Calu3 (cell line): ENCODE measurements around the gene GPR83. TPM values are rescaled to one million over a fixed set of nuclear protein-coding genes. Genes with fewer than 3 reads are reported as not detected.
"Not testable (repeated sequence)": the region's sequence is repeated elsewhere in the genome, so short reads cannot be mapped to it uniquely, and the experiment has no call there.

ENCODE experiments used
- BruUV-seq: library from RNA; stranded (reverse); fragments of 400-500 nt; replicated peaks from 2 replicates; lab custom pipeline; 2021; lab: Mats Ljungman, UMichigan
- CTCF ChIA-PET: fragments of 300-600 bp; sonication (Branson Sonifier 250); formaldehyde crosslinking; loops from one replicate; lab custom pipeline; 2022; ENCODE audit warnings: antibody characterized with exemption; lab: Charles Lee
- DNase-seq: peaks from one replicate; pipeline ENCODE4 v3.0.0; 2022
- H3K27ac Mint-ChIP-seq: one replicate; pipeline ENCODE4 v1.8.0; 2022; ENCODE audit warnings: mixed read lengths; ENCODE audit not compliant: unreplicated experiment
- H3K27me3 Mint-ChIP-seq: one replicate; pipeline ENCODE4 v1.8.0; 2022; ENCODE audit warnings: mixed read lengths; ENCODE audit not compliant: unreplicated experiment
- H3K36me3 Mint-ChIP-seq: one replicate; pipeline ENCODE4 v1.8.0; 2022; ENCODE audit warnings: mild to moderate bottlenecking, moderate library complexity, mixed read lengths; ENCODE audit not compliant: insufficient read depth, unreplicated experiment
- H3K4me1 Mint-ChIP-seq: one replicate; pipeline ENCODE4 v1.8.0; 2022; ENCODE audit warnings: mild to moderate bottlenecking, low read depth, mixed read lengths; ENCODE audit not compliant: unreplicated experiment
- H3K4me3 Mint-ChIP-seq: one replicate; pipeline ENCODE4 v1.8.0; 2022; ENCODE audit warnings: mild to moderate bottlenecking, low read depth, moderate library complexity, mixed read lengths; ENCODE audit not compliant: unreplicated experiment
- H3K9me3 Mint-ChIP-seq: one replicate; pipeline ENCODE4 v1.8.0; 2022; ENCODE audit warnings: low read depth, mixed read lengths; ENCODE audit not compliant: unreplicated experiment
- intact Hi-C: fragments of 100-400 bp; cut with micrococcal nuclease; formaldehyde crosslinking; loops from one replicate; pipeline ENCODE4 v1.10.0; 2022; ENCODE audit not compliant: unreplicated experiment
- total RNA-seq: library from RNA; stranded (reverse); gene quantifications from 2 replicates; pipeline ENCODE4 v1.2.3, GENCODE V29; 2022
- TF ChIP-seq, protein P1 (sequence below): fragments of 200-600 bp; IDR thresholded peaks from one replicate; pipeline ENCODE4 v1.8.0; 2022; ENCODE audit warnings: antibody characterized with exemption; ENCODE audit not compliant: unreplicated experiment

GPR83 gene
- total RNA-seq, 1 experiment from 2014 or later: 0.19 TPM

DNA sequence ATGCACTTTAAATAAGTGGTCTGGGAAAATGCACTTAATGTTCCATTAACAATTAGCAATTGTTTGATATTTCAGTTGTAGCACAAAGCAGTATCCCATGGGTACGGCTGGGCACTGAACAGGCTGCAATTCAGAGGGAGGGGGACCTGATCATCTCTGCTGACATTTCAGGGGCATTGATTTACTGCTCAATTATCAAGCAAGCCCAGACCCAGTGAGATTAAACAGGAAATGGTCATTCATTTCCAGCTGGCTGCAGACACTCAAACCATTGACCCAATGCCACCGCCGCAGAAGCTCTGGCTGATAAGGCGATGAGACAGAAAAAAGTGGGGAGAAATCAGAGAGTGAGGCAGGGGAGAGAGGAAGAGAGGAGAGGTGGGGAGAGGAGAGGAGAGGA lies 1.2 kb downstream of the GPR83 start:
- Mint-ChIP-seq H3K27me3 (peaks cover 72% of the 10 kb centered on the region), H3K4me1 (peaks cover 10% of the 10 kb centered on the region), H3K27ac (no peak overlapping the region), H3K36me3 (no peaks in the 10 kb centered on the region), H3K9me3 (no peaks in the 10 kb centered on the region), H3K4me3 (peak overlapping the region; percentile 40)
- DNase-seq: no peak
- no TSS peak for BruUV-seq
- intact Hi-C loops: no loop called here
- CTCF ChIA-PET: no interaction called here
- TF ChIP-seq, protein P1, sequence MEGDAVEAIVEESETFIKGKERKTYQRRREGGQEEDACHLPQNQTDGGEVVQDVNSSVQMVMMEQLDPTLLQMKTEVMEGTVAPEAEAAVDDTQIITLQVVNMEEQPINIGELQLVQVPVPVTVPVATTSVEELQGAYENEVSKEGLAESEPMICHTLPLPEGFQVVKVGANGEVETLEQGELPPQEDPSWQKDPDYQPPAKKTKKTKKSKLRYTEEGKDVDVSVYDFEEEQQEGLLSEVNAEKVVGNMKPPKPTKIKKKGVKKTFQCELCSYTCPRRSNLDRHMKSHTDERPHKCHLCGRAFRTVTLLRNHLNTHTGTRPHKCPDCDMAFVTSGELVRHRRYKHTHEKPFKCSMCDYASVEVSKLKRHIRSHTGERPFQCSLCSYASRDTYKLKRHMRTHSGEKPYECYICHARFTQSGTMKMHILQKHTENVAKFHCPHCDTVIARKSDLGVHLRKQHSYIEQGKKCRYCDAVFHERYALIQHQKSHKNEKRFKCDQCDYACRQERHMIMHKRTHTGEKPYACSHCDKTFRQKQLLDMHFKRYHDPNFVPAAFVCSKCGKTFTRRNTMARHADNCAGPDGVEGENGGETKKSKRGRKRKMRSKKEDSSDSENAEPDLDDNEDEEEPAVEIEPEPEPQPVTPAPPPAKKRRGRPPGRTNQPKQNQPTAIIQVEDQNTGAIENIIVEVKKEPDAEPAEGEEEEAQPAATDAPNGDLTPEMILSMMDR: no peak

- Mint-ChIP-seq H3K27me3 (peaks cover 79% of the 10 kb centered on the region), H3K4me3 (no peak overlapping the region), H3K4me1 (peaks cover 10% of the 10 kb centered on the region), H3K36me3 (no peaks in the 10 kb centered on the region), H3K9me3 (no peaks in the 10 kb centered on the region), H3K27ac (no peak overlapping the region)
- DNase-seq: no peak
- TF ChIP-seq, protein P1: no peak
- intact Hi-C loops: no loop called here
- BruUV-seq: no TSS peak
- CTCF ChIA-PET: no interaction called here
Observed at GRCh38 chr11:94398101-94398500, 3.1 kb downstream of the GPR83 start.

GRCh38 chr11:94396282-94396681 lies 4.9 kb downstream of the GPR83 start:
- TF ChIP-seq, protein P1: no peak
- intact Hi-C loops: no loop called here
- no TSS peak for BruUV-seq

DNA sequence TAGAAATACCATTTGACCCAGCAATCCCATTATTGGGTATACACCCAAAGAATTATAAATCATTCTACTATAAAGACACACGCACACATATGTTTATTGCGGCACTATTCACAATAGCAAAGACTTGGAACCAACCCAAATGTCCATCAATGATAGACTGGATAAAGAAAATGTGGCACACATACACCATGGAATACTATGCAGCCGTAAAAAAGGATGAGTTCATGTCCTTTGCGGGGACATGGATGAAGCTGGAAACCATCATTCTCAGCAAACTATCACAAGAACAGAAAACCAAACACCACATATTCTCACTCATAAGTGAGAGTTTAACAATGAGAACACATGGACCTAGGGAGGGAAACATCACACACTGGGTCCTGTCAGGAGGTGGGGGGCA lies 9.3 kb downstream of the GPR83 start:
- CTCF ChIA-PET, H3K9me3 Mint-ChIP-seq, DNase-seq, H3K4me1 Mint-ChIP-seq, intact Hi-C loops, H3K4me3 Mint-ChIP-seq, H3K36me3 Mint-ChIP-seq, H3K27ac Mint-ChIP-seq, BruUV-seq: not testable (repeated sequence)
- peaks cover 30% of the 10 kb centered on the region for H3K27me3 Mint-ChIP-seq

More at GRCh38 chr11:94396282-94396681, 4.9 kb downstream of the GPR83 start:
- Mint-ChIP-seq H3K36me3 (no peaks in the 10 kb centered on the region), H3K9me3 (no peaks in the 10 kb centered on the region), H3K27me3 (peaks cover 65% of the 10 kb centered on the region), H3K27ac (no peak overlapping the region), H3K4me1 (peaks cover 10% of the 10 kb centered on the region), H3K4me3 (no peak overlapping the region)
- no peak for DNase-seq
- CTCF ChIA-PET: interaction anchor here (0.7 kb wide), 1 partner anchor 100 kb away, joined by 3 read pairs; no protein-coding TSS in a partner anchor

DNA sequence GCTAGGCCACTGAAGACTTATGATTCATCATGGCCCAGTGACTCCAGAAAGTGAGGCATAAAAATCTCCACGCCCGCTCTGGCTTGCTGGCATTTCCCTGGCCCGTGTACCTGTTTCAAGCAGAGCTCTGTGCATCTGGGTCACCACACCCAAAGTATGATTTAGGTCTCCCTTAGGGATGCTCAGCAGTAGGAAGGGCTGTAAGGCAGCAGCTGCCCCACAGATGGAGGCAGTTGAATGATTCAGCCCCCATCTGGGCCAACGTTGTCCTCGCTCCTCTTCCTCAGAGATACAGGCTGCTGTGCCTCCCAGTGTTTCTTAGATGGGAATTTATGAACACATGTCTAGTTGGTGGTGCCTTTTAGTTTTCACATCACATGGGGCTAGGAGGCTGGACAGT lies 21.6 kb downstream of the GPR83 start:
- Mint-ChIP-seq H3K4me1 (no peaks in the 10 kb centered on the region), H3K4me3 (no peak overlapping the region), H3K9me3 (no peaks in the 10 kb centered on the region), H3K27me3 (peaks cover 28% of the 10 kb centered on the region), H3K36me3 (no peaks in the 10 kb centered on the region), H3K27ac (no peak overlapping the region)
- CTCF ChIA-PET: no interaction called here
- TF ChIP-seq, protein P1: no peak
- no peak for DNase-seq
- intact Hi-C loops: no loop called here
- BruUV-seq: no TSS peak
